HS-27A (cell line): ENCODE measurements around the gene LRG1.
"Not testable (repeated sequence)": the region's sequence is repeated elsewhere in the genome, so short reads cannot be mapped to it uniquely, and the experiment has no call there.

Experiments
- DNase-seq: peaks from one replicate; pipeline ENCODE4 v3.0.0-alpha.2; 2012; ENCODE audit warnings: low read depth, missing footprints

LRG1 gene

GRCh38 chr19:4527377-4527776 lies 12.5 kb downstream of the LRG1 start:
- DNase-seq: not testable (repeated sequence)

- DNase-seq: no peak
Observed at GRCh38 chr19:4525563-4526002, 14.3 kb downstream of the LRG1 start.

GRCh38 chr19:4524808-4525562 lies 14.9 kb downstream of the LRG1 start:
- DNase-seq: no peak

- no peak for DNase-seq
Observed at GRCh38 chr19:4523306-4524110, 16.3 kb downstream of the LRG1 start.

DNA sequence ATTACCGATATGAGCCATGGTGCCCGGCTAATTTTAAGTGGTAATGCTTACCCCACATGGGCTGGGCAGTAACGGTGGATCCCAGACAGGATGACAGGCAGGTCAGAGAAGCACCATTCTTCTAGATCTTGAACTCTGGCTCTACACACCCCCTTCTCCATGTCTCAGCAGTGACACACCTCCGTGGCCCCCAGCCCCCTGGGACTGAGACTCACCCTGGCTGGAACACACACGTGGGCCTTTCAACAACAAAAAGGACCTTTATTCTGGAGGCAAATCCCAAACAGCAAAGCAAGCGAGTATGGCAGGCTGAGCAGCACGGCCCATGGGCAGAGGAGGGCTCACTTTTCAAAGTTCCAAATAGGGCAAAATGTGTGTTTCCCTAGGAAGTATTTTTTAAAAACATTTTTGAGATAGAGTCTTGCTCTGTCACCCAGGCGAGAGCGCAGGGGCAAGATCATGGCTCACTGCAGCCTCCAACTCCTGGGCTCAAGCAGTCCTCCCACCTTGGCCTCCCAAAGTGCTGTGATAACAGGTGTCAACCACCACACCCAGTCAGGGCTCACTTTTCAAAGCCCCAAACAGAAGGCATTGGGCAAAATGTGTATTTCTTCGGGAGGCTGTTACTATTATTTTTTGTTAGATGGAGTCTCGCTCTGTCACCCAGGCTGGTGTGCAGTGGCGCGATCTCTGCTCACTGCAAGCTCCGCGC lies 17.4 kb downstream of the LRG1 start:
- DNase-seq: no peak

DNA sequence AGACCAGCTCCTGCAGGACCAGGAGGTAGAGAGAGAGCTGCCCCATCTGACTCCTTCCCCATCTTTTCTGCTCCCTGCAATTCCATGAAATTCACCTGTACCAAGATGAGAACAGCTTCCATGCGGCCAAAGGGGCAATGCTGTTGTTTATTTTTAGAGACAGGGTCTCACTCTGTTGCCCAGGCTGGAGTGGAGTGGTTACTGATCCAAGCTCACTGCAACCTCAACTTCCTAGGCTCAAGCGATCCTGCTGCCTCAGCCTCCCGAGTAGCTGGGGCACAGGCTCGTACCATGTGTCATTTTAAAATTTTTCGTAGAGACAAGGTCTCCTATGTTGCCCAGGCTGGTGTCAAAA lies 18.0 kb downstream of the LRG1 start:
- DNase-seq: no peak

DNA sequence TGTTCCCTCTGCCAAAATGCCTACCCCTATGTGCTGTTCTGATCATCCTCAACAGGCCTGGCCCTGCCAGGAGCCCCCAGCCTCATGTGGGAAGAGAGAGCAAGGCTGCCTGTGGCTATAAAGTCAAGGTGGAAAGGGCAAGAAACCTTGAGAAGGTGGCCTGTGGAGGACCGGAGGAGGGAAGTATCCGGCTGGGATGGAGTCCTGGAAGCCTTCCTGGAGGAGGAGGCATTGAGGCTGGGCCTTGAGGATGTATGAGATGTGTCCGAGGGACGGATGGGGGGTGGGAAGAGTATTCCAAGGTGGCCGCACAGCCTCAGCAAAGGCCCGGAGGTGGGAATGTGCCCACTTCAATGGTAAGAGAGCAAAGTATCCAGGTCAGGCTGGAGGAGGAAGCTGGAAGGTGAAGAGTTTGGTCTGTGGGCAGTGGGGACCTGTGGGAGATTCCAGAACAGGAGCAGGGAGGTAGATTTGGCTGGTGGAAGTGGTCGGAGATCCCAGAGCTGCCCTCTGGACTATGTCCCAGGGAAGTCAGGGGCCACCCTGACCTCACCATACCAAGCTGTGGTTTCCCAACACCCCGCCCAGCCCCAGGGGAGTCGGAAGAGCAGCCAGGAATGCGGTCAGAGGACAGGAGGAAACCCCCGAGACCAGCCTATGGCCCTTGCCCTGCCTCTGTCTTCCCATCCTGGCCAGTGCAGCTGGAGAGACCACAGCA lies 18.5 kb downstream of the LRG1 start:
- DNase-seq: no peak

GRCh38 chr19:4519521-4520277 lies 20.1 kb downstream of the LRG1 start:
- no peak for DNase-seq

DNA sequence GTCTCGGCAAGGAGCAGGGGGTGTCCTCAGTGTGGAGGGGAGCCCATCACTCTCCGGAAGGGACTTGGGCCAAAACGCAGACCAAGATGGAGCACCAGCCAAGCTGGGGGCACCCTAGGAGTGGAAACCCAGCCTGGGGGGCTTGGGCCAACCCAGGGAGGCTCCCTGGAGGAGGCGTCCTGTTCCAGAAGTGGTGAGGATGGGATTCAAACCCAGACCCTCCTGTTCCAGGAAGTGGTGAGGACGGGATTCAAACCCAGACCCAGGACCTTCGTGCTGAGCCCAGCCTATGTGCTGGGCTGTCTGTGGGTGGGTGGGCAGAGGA lies 20.7 kb downstream of the LRG1 start:
- no peak for DNase-seq

DNA sequence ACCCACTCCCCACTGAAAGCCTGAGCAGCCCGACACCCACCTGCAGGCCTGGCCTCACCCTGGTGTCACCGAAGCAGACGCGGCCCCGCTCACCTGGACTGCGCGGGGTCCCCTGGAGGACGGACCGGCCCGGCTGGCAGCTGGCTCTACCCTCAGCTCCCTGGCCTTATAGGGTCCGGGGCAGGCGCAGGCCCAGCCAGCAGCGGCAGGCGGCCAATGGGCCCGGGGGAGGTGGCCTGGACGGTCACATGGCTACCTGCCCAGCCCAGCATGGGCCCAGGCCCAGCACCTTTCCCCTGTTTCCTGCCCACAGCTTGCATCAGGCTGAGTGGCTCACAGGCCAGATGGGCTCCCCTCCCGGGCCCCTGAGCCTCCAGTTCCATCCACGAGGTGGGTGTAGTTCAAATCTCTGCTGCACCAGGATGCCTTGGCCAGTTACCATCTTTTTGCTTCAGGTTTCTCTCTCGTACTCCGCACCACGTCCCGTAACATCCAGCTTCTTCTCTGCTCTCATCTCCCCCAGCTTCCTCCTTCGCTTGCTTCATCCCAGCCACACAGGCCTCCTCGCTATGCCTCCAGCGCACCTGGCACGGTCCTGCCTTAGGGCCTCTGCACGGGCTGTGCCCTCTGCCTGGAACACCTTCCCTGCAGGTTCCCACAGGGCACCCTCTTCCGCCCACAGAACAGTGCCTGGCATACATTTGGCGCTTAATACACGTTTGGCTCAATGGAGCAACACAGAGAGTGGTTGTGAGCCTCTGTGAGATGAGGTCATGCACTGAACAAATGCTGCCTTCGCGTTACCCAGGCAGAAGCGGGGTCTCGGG lies 21.3 kb downstream of the LRG1 start, which contains the start of gene PLIN4:
Gene PLIN4, minus strand, starts transcription at position 142 of the 827 bp plus-strand sequence. CDS start 214 bp downstream, outside the sequence.
- no peak for DNase-seq

GRCh38 chr19:4517451-4518057 lies 22.3 kb downstream of the LRG1 start:
- DNase-seq: no peak

GRCh38 chr19:4516939-4517300 lies 22.9 kb downstream of the LRG1 start:
- no peak for DNase-seq

GRCh38 chr19:4516199-4516938 lies 23.5 kb downstream of the LRG1 start:
- DNase-seq: no peak

DNA sequence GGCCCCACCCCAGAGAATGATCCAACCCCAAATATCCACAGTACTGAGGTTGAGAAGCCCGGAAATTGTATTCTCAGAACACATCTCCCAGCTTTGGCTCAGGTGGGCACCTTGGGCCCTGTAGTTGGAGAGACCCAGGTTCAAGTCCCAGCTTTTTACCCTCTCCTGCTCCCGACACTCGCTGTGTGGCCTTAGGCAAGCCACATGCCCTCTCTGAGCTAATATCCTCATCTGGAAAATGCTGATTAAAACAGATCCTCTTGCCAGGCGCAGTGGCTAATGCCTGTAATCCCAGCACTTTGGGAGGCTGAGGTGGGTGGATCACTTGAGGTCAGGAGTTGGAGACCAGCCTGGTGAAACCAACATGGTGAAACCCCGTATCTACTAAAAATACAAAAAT lies 24.1 kb downstream of the LRG1 start:
- DNase-seq: no peak

DNA sequence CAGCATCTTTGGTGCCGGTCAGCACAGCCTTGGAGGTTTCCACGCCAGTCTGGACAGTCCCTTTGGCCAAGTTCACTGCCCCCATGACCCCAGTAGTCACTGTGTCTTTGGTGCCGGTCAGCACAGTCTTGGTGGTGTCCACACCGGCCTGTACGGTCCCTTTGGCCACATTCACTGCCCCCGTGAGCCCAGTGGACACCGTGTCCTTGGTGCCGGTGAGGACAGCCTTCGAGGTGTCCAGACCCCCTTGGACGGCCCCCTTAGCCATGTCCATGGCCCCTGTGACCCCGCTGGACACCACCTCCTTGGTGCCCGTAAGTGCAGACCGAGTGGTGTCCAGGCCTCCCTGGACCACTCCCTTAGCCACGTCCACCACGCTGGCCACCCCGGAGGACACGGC lies 26.6 kb downstream of the LRG1 start:
- no peak for DNase-seq

DNA sequence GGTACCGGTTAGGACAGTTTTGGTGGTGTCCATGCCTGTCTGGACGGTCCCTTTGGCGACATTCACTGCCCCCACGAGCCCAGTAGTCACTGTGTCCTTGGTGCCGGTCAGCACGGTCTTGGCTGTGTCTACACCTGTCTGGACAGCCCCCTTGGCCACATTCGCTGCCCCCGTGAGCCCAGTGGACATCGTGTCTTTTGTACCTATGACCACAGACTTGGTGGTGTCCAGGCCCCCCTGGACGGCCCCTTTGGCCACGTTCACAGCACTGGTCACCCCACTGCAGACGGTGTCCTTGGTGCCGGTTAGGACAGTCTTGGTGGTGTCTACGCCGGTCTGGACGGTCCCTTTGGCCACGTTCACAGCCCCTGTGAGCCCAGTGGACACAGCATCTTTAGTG lies 27.8 kb downstream of the LRG1 start:
- DNase-seq: no peak

DNA sequence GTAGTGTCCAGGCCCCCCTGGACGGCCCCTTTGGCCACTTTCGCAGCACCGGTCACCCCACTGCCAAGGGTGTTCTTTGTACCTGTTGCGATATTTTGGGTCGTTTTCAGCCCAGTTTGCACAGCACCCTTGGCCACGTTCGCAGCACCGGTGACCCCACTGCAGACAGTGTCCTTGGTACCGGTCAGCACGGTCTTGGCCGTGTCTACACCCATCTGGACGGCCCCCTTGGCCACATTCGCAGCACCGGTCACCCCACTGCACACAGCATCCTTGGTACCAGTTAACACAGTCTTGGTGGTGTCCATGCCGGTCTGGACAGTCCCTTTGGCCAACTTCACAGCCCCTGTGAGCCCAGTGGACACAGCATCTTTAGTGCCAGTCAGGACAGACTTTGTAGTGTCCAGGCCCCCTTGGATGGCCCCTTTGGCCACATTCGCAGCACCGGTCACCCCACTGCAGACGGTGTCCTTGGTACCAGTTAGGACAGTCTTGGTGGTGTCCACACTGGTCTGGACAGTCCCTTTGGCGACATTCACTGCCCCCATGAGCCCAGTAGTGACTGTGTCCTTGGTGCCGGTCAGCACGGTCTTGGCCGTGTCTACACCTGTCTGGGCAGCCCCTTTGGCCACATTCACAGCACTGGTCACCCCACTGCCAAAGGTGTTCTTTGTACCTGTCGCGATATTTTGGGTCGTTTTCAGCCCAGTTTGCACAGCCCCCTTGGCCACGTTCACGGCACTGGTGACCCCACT lies 28.4 kb downstream of the LRG1 start:
- no peak for DNase-seq

GRCh38 chr19:4510435-4511255 lies 29.2 kb downstream of the LRG1 start:
- no peak for DNase-seq
